GM19043 (cell line): ENCODE measurements around the gene APOLD1.
"Not testable (repeated sequence)": the region's sequence is repeated elsewhere in the genome, so short reads cannot be mapped to it uniquely, and the experiment has no call there.

Experiments used
- ATAC-seq: cut with Tn5 transposase; IDR thresholded peaks from one replicate; pipeline ENCODE4 v1.9.1; 2021; ENCODE audit warnings: low read depth; ENCODE audit not compliant: unreplicated experiment

Gene APOLD1, protein sequence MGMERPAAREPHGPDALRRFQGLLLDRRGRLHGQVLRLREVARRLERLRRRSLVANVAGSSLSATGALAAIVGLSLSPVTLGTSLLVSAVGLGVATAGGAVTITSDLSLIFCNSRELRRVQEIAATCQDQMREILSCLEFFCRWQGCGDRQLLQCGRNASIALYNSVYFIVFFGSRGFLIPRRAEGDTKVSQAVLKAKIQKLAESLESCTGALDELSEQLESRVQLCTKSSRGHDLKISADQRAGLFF

DNA sequence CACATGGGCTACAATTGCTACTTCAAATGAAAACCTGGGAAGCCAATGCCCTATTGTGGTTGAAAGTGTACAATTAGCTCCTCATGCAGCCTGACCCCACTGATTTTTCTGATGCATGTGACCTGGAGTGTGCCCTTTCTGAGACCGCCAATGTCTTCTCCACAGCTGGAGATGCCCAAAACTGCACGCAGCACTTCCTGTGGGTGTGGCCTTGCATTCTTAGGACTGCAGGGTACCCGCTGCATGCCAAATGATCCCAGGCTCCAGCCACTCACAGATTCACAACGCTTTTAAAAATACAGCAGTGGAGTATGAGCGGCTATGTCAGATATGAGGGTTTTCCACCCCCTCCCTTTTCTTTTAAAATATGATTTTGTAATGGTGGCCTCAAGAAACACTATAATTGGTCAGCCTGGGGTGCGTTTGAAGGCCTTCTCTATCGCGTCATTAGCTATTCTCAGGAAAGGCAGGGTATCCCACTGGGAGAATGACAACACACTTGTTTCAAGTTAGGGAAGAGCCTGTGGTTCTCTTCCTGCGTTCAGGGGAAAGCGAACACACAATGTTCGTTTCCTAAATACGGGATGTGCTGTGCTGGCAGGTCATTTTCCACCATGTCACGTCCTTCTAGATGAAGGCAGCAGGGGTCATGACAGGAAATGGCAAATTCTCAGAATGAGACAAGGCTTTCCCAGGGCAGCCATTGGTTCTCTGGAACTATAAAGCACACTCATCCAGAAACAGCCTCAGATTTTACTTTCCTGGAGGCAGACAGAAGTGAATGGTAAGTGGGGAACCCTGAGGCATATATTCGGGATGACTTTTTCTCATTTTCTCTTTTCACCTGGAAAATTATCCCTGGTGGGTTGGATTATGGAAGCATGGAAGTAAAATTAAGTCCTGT lies at the start of gene APOLD1:
Gene APOLD1 (plus strand): TSS at position 749 of the 904 bp plus-strand sequence. CDS start 33 bp downstream, at position 782.
- no peak for ATAC-seq

DNA sequence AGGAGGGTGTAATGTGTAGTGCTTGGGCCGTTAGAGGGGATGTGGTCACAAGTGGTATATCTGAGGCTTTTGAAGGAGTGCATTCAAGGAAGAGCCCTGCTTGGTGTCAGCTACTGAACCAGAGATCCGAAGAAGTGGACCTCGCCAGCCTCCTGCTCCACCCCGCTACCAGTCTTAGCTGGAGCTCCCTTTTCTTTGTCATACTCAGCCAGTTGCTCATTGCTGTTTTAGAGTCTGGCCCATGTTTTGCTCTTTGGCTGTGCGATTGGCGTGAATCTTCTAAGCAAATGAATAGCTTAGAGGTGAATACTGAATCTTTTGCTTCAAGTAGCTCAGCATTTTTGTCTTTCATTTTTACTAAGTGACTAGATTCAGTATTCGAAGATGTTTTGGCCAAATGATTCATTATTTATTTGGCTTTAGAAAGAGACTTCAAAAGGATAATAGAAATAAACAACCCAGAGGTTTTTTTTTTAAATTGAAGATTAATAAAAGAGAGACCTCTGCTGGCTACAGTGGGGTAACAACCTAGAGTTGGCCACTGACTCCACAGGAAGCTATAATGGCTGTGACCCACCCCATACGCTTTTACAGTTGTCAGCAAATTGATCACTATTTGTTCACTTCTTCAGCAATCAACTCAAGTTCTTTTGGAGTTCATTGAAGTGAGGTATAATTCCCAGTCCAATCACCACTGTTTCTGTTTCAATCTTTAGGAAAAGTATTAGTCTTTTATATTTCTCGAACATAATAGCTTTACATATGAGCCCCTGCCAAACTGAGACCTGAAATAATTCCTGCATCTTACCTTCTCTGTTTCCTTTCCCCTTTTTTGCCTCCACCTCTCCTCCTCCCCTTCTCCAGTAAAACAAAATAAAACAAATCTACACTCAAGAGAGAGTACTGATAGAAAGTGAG lies 48.4 kb upstream of the APOLD1 start:
- ATAC-seq, result peak; percentile 89

DNA sequence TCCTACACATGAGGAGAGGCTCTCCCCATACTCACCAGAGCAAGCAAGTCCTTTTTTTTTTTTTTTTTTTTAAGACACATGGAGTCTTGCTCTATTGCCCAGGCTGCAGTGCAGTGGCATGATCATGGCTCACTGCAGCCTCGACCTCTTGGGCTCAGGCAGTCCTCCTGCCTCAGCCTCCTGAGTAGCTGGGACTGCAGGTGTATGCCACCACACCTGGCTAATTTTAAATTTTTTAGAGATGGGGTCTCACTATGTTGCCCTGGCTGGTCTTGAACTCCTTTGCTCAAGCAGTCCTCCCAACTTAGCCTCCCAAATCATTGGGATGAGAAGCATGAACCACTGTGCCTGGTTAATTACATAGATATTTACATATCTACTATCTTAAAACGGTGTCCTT lies 47.3 kb upstream of the APOLD1 start:
- ATAC-seq, result not testable (repeated sequence)

DNA sequence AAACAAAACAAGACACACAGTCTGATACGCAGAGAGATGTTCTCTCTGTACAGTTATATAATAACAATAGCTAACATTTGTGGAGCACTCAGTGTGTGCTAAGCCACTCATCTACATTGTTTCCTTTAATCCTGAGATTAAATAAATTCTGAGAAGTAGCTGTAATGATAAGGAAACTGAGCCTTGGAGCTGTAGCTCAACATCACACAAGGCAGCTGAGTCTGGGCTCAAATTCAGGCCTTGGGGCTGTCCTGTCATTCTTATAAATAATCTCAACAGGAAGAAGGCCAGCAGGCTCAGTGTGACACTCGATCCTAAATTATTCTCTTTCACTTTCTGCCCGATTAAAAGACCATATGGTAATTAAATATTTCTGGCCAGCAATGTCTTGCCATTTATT lies 43.8 kb upstream of the APOLD1 start:
- no peak for ATAC-seq

DNA sequence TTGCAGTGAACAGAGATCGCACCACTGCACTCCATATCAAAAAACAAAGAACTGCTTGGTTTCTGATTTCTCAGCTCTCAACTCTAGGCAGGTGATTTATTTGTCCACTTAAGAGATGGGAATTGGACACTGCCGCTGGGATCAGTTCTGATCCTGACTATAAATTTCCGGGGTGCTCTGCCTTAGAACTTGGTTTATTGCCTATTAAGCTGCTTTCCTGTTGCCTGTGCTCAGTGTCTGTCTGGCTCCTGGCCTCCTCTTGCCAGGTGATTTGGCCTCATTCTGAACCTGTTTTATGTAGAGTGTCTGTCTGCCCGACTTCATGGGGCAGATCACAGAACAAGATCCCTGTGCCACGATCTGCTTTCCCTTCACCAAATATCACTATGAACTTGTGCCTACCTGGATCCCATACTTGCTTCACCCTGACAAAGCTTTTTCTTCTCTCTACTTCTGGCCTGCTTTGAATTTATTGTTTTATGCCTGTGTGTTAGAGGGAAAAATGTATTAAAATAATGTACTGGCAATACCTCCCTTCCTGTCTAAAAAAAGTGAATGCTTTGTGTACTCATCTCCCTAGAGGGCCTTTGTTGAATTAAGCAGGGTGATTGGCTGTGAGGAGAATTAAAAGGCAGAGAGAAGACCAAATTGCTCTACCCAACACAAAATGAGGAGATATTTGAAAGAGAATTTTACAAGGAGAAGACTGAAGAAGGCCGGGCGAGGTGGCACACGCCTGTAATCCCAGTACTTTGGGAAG lies 40.7 kb upstream of the APOLD1 start:
- no peak for ATAC-seq

DNA sequence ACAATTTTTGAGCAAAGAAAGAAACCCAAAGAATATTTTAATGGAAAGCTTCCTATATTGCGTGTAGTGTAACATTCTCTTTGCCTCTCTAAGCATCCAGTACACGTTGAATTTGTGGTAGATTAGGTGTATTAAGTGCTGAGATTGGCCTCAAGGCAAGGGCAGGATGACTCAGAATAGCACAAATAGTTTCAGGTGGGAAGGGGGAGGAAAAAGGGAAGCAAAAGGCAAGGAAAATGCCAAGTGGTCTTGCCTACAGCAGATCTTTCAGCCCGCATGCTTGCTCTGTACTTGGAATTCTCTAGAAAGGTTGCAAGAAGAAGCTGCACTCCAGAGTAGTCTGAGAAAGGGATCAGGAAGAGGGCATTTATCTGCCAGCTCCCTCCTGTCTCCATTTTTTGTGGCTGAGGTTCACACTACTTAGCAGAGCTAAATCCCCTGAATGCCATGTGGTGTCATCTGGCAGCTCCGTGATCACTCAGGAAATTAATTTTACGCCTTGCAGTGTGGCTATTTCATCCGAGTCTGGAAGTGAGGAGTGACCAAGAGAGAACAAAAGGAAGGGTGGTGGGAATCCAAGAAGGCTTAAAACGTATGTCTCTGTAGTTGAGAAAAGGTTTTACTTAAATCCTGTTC lies 39.8 kb upstream of the APOLD1 start:
- ATAC-seq, result no peak

DNA sequence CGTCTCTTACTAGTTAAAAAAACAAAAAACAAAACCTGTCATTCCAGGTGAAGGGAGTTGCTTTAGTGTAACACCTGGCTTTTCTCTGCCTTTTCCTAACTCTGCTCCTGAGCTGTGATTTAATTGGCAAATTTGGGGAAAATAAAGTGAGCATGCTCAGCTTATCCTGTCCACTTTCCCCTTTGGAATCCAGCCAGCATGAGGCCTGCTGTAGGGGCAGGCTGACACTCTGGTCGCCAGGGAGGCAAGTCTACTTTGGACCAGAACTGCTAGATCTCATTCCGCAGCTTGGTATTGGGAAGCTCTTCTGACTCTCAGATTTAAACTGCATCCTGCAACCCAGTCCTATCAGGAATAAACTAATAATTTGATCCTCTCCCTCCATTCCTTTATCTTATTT lies 38.2 kb upstream of the APOLD1 start:
- ATAC-seq, result no peak

DNA sequence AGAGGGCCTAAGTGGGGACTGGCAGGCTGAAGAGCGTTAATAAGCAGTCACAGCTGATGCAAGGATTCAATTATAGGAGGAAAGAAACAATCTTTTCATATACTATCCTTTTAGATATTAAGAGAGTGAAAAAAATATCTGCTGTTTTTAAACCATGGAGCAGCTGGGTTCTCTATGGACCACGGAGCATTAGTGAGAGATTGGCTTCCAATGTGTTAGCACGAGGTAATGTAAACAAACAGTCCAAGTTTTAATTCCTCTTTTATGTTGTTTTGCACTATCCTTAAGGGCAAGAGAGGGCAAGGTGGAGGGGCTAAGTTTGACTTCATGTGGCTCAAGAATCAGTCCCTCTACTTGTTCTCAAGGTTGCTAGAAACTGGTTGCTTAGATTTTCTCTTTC lies 37.4 kb upstream of the APOLD1 start:
- no peak for ATAC-seq

DNA sequence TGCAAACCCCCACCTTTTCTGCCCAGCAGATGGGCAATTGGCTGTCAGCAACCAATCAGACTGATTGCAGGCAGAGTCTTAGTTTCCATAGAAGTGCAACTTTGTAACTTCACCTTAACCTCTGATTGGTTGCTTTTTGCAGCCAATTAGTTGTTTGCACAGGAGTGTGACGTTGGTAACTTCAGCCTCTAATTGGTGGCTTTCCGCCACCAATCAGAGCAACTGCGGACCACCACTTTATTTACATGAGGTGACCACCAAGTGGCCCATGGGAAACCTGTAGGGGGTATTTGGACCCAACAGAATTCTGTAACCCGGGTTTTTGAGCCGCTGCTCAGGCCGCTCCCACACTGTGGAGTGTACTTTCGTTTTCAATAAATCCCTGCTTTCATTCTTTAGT lies 36.0 kb upstream of the APOLD1 start:
- no peak for ATAC-seq

DNA sequence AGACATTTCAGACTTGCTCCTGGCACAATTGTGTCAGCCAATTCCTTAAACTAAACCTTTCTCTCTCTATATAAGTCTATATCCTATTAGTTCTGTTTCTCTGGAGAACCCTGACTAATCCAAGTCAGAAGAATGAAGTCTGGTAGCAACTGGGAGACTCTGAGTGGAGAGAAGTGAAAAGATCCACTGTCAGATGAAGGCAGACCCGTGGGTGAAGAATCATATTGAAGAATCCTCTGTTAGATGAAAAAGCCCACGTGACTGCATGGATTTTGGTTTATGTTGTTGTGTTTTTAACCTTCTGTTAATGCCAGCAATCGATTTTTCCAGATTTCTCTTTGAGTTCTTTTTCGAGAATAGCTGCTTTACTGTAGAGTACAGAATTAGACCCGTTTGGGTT lies 29.5 kb upstream of the APOLD1 start:
- no peak for ATAC-seq

DNA sequence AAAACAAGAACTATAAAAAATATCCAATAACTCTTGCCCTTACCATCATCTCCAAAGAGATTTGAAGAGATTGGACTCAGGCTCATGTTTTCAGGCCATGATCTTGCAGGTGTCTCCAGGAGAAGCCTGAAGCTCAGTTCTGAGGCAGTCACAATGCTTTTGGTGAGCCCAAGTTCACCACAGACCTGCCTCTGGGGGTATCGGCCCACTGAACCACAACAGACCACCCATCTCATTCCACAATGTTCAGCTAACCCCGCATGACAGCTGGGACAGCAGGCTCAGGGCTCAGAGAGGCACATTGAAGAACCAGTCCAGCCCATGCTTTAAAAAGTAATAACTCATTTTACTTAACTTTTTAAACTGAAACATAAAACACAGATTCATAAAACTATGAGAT lies 28.3 kb upstream of the APOLD1 start:
- no peak for ATAC-seq

DNA sequence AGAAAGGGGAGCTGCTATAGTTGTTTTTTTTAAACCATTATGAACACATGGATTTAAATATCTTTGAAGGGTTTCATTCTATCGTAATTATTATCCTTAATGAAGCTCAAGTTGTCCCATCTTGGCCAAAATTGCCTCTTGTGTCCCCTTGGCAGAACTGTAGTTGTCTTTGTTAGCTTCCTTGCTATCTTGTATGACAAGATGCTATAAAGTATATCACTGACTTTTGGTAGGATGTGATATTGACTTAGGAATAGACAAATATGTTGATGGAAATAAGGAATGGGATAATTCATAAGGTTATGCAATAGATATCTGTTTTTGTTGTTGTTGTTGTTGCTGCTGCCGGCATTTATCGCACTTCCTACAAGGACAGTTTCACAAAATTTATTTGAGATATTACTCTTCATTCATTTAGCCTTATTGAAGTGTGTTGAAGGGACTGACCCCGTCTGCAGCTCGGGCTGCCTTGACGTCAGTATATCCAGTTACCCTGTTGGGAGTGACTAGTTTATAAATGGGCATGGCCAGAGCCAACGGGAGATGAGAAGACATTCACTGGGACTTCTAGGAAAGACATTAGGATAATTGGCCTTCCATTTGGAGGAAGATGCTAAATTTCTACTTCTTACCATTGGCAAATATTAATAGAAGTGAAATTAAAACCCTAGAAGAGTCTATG lies 26.1 kb upstream of the APOLD1 start:
- ATAC-seq, result no peak

DNA sequence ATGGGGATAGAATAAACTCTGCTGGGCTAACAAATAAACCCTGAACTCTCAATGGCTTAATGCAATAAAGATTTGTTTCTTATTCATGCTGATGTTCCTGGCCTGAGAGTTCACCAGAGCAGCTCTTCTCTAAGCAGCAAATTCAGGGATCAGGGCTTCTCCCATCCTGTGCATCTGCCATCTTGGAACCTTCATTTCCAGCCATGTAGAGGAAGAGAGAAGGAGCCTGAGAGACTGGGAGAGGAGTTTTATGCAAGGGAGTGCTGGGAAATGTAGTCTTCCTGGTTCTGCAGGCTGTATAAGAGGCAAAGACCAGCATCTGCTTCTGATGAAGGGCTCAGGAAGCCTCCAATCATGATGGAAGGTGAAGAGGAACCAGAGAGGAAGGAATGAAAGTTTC lies 20.6 kb upstream of the APOLD1 start:
- no peak for ATAC-seq

DNA sequence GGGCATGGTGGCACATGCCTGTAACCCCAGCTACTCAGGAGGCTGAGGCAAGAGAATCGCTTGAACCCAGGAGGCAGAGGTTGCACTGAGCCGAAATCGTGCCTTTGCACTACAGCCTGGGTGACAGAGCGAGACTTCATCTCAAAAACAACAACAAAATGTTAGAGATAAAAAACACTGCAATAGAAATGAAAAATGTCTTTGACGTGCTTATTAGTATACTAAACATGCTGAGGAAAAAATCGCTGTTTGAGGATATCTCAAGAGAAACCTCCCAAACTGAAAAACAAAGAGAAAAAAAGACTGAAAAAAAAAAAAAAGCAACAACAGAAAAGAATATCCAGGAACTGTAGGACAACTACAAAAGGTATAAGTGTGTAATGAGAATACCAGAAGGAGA lies 15.2 kb upstream of the APOLD1 start:
- no peak for ATAC-seq

DNA sequence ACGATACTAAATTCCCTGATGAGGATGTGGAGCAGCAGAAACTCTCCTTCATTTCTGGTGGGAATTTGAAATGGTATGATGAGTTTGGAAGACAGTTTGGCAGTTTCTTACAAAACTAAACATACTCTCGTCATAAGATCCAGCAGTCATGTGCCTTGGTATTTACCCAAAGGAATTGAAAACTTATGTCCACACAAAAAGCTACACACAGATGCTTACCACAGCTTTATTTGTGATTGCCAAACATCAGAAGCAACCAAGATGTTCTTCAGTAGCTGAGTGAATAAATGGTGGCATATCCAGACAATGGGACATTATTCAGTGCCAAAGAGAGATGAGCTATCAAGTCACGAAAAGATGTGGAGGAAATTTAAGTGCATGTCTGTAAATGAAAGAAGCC lies 10.7 kb upstream of the APOLD1 start:
- ATAC-seq, result no peak

DNA sequence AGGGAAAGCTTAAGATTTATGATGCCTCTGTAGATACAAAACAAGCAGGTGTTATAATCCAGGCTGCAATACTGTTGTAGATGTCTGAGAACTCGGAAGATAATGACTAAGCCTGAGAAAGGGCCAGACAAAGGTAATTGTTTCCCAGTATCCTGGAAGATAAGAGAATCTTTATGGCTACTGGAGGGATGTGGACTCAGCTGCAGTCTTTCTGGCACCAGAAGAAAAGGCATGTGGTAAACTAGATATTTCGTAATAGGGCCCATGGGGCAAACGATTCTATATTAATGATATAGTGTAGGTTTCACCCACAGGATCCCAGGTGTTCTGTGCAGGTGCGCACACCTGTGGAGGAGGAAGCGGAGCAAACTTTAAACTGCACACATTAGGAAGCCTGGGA lies 9.2 kb upstream of the APOLD1 start:
- ATAC-seq, result no peak

DNA sequence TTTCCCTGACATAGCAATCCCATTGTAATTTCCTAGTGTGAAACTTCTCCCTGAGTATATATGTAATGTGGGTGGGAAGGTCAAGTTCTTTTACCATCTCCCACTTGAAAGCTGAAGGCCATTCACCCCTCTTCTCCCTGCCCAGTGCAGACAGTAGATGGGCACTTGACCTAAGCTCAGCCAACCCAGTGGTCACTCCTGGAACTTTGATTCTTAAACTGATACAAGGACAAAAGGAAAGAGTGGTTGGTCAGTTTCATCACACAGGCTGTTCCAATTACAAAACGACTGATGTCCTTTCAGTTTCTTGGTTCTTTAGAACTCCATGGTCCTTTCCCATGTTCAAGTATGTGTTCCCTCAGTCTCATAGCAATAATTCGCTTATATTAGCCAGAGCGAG lies 8.4 kb upstream of the APOLD1 start:
- ATAC-seq, result no peak

DNA sequence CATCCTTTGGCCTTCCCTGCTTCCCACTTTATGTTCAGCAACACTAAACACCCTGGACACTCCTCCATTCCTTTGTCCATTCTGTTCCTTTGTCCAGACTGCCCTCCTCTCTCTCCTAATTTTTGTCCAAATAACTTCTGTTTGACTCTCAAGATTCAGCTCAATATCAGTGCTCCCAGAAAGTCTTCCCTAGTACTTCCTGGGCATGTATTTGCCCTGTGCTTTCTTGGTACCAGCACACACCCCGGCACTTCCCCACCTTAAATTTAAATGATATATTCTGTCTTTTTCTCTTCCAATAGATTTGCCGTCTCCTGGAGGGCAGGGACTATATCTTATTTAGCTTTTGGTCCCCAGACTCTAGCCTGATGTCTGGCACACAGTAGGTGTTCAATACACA lies 6.5 kb upstream of the APOLD1 start:
- no peak for ATAC-seq

DNA sequence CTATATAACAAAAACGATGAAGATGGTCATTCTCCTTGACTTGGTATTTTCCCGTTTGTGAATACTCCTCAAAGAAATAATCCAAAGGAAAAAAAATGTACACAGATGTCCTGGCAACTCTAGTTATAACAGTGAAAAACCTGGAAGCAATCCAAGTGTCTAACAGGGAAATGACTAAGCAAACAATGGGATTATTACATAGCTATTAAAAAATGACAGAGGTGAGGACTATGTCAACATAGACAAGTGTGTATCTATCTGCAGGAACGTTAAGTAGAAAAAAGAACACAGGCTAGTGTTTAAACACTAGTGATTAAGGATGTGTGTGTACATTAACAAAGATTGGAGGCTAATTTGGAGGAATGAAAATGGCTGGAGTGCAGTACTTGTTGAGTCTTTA lies 5.9 kb upstream of the APOLD1 start:
- no peak for ATAC-seq
